Hematopoietic multipotent progenitor cell treated with erythropoietin and hydrocortisone succinate and interleukin-3 and kit ligand, for 4 days (in vitro differentiated cells): ENCODE data around the gene MLLT6.

Experiments used
- DNase-seq: peaks from one replicate; pipeline ENCODE4 v3.0.0-alpha.2; 2015

MLLT6 gene

DNA sequence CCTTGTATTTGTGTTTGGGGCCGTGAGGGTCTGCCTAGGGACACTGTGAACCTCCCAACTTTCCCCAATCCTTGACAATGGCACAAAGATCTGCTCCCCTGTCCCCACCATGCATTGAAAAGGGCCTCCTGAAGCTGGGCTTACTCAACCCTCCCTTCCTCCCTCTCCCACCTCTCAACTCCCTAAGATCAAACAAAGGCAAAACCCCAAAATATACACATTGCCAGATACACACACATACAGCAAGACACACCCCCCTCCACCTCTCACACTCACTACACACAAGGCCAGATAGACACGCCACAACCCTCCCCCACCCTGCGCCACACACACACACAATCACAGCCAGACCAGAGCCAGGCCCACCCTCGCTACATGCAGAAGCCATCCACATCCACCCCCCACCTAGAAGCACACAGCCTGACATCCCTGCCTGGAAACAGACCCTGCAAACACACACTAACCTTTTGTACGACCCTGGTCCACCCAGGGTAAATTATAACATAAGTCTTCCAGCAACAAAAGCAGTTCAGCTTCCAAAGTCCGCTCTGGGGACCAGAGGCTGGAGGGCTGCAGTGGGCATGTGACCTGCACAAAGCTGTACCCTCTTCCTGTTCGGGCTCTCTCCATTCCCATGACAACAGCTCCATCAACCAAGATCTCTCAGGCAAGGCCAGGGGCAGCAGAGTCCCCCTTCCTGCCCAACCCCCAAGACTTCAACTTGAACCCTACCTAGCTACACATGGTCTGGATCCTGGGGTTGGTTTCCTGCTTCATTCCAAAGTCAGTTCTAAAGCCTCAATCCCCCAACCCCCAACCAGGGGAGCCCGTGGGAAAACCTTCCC, 41.2 kb downstream of the MLLT6 start:
- DNase-seq = no peak

DNA sequence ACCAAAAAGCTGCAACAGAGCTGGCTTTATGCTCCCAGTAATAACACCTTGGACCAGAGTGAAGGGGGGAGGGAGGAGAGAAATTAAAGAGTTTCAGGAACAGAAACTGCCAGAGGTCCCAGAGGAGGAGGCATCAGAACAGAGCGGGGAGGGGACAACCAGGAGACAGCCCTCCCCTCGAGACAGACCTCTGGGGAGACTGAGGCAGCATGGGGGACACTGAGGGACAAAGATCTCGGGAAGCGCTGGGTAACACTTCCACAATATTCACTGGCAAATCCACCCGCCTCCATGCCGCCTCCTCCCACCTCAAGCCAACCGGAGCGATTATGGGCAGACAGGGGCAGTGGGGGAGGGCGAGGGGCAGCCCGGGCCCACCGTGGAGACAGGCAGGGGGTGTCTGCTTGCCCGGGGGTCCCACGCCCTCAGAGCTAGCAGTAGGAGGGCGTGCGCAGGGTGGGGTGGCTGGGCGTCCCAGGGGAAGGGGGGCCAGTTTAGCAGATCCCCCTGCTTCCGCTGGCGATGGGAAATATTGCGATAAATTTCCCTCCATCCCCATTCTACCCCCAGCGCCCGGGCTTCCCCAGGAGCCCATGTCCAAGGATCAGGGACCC, 41.9 kb downstream of the MLLT6 start:
- DNase-seq = no peak

DNA sequence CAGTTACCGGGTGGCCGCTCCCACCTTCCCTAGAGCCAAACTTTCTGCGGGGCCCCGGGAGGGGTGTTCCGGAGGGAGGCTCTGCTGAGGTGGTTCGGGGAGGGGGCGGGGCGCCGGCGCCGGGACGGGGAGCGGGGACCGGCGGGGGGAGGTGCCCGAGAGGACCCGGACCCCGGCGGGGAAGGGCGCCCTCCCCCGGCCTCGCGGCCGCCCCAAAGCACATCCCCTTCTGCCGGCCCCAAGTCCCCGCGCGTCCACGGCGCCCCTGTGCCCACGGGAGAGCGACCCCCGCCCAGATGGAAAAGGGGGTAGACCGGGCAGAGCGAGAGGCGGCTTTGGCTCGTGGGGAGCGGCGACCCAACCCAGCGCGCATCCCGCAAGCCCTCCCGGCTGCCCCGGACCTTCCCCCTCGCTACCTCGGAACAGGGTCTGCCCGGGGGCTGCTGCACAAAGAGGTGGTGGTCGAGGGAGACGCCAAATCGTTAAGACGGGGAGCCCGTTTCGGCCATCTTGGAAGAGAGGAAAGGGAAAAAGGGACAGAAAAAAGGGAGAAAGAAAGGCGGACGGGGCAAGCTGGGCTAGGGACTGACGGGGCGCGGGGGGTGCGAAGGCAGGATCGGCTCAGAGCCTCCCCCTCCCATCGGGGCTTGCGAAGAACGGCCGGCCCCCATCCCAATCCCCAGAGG, 42.5 kb downstream of the MLLT6 start:
- DNase-seq = no peak

DNA sequence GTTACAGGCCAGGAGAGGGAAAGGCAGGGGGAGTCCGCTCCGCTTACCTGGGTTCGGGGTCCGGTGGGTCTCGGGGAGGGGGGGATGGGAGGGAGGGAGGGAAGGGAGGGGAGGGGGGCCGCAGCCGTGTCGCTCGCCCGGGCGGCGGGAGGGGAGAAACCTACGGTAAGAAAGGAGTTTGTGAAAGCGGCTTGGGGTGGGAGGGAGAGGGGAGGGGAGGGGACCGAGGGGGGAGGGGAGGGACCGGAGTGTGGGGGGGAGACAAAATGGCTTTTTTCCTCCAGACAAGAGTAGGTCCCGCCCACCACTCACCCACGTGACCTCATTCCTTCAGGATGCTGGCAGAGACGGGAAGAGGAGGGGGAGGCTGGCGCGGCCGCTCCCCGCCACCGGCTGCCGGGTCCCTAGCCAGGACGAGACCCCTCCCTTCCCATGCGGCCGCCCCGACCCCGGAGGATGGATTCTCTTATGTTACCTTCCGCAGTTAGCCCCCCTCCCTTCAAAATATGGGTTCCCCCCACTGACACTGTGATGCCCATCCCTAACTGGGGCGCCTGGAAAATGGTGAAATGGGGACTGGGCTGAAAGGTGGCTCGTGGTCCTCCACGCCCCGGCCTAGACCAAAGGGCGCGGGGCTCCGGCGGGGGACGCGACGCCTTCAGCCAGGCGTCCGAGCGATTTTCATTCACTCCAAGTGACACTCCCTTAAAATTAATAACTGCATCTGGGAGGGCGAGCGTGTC, 43.2 kb downstream of the MLLT6 start, which contains the start of gene PCGF2:
Gene PCGF2 (minus strand): TSS at position 188 of the 743 bp plus-strand sequence. CDS start 7,934 bp downstream, outside the sequence.
- no peak for DNase-seq

DNA sequence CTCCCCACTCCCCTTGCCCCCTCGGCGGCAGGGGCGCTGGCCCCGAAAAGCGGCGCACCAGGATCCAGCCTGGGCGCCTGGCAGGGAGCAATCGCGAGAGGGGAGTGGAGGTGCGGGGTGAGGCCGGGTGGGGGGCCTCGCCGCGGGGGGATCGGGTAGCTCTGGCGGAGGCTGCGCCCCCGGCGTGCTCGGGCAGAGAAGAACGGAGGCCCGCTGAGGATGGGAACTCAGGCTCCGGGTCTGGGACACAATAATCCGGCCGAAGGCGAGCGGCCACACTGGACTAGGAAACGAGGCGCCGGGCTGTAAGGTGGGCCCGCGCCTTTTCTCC, 43.8 kb downstream of the MLLT6 start:
- DNase-seq = no peak

DNA sequence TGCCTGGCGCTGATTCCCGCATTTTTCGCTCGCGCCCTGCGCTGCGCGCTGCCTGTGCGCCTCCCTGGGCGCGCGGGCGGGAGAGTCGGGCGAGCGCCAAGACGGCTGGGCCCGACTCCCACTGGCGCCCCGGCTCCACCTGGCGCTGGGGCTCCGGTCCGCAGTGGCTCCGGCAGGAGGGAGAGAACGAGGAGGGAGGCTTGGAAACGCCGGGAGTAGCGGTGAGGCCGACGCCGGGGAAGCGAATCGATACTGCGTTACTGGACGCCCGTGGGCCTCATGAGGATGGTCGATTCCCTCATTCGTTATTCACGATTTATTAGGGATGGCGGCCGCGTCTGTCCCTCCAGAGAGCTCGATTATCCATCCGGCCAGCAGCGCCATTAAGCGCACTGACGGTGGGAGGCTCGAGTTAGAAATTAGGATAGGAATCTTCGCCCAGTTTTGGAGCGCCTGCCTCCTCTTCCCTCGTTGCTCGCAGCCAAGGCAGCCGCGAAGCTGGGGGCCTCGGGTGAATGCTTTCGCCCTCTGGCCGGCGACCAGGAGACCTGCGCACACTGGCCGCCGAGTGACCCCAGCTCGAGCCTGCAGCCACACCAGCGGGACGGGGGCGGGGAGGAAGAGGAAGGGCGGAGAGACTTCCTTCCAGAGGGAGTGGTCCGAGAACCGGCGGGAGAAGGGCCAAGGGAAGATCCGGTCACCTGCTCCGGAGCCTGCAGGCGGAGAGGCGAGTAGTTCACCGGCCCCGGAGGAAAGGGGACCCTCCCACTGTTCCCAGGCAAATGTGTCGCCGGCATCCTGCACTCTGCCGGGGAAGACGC, 44.4 kb downstream of the MLLT6 start:
- peak; percentile 34 for DNase-seq

DNA sequence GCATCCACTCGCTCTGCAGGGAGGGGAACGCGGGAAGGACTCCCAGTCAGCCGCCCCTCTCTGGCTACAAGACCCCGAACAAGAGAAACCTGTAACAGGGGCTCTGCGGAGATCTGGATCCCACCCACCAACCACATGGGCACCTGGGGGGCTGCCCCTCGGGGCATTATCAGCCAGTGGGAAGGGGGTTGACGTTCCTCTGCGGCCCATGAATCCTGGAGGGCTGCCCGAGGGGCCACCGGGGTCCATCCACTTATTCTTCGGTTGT, 44.9 kb downstream of the MLLT6 start:
- DNase-seq = no peak

DNA sequence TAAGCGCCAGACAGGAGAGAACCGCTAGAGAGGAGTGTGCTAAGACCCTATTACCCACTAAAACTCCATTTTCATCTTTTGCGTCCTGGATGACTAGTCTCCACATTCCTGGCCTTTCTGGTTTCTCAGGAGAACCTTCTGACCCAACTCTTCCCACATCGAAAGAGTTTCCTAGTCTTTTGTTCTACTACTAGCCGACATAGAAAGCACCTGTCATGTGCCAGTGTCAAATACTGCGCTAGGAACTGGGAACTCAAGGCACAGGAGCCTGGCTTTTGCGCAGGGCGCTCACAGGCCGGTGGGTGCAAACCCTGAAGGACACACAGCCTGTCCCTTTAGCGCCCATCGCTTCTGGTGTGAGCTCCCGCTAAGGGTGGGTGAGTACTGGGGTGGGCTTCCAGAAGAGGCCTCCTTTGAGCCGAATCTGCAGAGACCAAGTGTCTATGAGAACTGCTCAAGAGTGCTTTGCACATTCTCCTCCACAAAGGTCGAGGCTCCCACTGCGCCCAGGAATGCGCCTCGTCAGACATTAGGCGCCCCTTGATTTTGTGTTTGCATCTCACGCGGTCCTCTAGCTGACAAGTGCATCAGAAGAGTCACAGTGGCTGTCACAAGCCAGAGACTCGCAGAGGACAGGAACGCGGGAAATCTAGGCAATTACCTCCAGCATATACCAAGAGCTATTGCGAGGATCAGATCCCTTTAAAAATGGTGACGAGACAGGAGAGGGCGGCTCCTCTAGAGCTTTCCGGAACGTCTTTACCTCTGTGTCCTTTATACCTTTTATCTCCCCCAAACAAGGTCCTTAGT, 45.4 kb downstream of the MLLT6 start:
- peak; percentile 43 for DNase-seq

DNA sequence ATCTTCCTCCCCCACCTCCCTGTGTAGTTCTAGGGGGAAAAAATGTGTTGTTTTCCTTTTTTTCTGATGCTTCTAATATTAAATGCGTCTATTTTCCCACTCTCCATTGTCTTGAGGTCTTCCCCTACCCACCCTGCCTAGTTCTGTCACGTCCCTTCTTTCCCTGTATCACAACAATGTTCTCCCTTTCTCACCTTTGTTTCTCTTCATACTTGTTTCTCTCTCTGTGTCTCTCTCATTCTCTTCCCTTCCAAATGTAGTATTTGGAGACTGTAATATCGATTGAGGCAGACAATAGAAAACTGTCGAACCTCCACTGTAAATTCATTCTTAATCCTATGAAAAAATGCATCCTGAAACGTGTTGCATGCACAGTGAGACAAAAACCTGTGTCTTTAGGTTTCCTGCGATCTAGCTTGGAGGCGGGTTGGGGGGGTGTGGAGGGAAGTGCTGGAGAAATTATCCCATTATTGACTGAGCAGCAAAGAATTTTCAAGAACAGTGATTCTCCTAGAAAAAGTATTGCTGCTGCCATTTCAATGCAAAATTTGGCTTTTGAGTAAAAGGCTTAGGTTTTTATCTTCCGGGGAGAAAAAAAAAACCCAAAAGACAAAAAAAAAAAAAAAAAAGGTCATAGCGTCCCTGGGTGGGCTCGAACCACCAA, 46.2 kb downstream of the MLLT6 start:
- no peak for DNase-seq

DNA sequence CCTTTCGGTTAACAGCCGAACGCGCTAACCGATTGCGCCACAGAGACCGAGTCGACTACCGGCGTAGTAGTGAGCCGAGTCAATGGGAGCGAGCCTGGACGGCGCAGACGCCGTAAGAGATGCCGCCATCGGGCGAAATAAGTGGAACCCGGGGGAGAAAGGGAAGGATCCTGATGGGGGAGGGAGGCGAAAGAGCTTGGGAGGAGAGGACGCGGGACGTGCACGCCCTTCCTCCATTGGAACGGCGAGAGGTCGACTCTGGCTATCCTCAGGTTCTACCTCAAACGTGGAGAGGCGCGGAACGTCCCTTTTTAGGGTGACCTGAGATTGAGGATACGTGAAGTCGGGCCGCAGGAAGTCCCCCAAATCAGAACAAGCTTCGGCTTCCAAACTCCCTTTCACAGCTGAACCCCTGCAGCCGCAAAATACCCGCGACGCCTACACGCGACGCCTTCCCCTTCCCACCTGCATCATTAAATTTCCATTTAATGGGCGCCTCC, 46.8 kb downstream of the MLLT6 start:
- peak; percentile 91 for DNase-seq

DNA sequence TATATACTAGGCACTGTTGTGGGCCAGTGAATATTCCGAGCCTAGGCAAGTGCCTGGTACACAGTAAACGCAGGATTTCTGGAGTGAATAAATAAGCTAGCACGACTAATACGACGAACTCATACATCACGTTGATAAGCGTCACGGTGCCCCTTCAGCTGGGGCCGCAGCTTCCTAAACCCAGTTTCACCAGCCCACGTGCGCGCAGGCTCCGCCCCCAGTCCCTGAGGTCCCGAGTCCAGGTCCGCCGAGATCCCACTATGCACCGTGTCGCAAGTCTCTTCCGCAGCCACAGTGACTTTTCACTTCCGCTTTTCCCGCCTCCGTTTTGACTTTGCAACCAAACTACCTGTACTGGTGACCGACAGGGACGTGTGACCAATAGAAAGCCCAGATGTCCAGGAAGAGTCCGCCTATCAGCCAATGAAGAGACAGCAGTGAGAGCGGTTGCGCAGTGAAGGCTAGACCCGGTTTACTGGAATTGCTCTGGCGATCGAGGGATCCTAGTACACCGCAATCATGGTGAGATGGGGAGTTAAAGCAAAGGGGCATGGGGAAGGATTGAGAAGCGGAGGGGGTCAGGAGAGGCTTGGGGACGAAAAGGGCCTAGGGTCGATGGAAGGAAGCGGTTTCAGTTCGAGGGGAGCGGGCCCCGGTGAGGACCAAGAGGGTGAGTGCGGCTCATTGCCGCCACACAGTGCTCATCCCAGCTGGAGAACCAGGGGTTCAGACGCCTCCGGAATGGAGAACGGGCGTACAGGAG, 47.4 kb downstream of the MLLT6 start, which contains the start of gene PSMB3:
Gene PSMB3 (plus strand): TSS at position 434 of the 763 bp plus-strand sequence. CDS start 86 bp downstream, at position 520.
- DNase-seq = peak; percentile 100

DNA sequence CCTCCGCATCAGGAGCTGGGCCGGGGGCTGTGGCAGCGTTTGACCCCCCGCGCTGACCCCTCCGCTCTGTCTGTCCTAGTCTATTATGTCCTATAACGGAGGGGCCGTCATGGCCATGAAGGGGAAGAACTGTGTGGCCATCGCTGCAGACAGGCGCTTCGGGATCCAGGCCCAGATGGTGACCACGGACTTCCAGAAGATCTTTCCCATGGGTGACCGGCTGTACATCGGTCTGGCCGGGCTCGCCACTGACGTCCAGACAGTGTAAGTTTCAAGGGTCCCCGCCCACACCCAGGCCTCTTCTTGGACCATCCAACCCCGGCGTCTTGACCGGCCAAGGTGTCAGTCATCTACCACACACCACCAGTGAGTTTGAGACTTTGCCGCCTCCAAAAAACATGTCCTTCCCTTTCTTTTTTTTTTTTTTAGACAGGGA, 48.0 kb downstream of the MLLT6 start:
- DNase-seq = no peak

DNA sequence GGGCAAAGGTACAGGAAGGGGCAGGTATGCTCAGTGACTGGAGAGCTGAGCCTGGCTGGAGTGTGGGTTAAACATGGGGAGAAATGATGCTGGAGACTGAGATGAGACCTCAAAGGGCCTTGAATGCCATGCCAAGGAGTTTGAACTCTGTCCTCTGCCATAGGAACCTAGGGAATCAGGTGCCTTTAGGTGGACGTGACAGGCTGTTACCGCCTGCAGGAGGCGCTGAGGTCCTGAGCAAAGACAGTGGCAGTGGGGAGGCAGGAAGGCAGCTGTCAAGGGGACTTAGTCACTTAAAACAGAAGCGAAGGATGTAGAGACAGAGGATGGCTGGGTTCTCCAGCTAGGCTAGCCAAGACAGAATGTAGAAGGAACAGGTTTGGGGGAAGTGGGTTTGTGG, 56.5 kb downstream of the MLLT6 start:
- peak; percentile 64 for DNase-seq

DNA sequence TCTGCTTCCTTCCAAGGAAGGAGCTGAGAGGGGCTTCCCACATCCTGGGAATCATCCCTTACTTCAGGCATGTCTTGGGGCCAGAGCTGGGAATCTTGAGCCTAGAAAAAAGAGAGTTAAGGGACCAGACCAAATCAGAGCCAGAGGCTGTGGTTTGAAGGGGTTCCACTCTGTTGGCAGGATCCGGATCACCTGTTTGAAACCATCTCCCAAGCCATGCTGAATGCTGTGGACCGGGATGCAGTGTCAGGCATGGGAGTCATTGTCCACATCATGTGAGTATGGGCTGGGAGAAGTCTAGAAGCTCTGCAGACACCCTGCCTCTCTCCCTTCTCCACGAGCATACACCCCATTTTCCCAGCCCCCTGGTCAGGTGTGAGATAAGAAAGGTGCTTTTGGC, 57.2 kb downstream of the MLLT6 start:
- DNase-seq = no peak

DNA sequence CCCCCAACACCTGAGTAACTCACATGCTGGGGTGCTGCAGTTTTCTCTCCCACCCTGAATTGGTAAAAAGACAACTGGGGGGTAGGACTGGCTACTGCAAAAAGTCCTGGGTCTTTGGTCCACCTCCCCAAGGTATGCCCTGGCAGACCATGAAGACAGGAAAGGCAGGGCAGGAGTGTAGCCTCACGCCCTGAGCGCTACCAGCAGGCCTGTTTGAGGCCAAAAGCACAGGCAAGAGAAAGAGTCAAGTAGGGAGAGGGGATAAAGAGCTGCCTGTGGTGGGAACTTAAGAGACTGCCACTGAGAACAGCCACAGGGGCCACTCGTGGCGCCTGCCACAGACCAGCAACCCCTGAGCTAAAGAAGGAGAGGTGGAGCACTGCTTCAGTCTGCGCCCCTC, 61.3 kb downstream of the MLLT6 start:
- no peak for DNase-seq

DNA sequence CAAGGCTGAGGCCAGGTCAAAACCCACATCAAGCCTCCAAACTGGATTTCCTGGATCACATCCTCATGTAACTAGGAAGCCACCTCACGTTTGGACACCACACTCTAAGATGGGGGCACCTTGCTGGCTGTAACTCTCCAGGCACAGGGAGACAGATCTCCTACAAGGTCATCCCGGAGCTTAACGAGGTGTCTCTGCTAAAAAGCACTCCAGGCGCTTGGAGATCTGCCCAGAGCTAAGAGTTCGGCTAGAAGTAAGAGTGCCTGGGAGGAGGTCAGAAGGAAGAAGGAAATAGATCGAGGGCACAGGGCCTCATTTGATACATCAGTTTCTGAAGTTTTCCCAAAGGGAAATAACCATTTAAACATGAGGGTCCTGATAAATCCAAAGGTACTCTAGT, 63.3 kb downstream of the MLLT6 start:
- DNase-seq = no peak

DNA sequence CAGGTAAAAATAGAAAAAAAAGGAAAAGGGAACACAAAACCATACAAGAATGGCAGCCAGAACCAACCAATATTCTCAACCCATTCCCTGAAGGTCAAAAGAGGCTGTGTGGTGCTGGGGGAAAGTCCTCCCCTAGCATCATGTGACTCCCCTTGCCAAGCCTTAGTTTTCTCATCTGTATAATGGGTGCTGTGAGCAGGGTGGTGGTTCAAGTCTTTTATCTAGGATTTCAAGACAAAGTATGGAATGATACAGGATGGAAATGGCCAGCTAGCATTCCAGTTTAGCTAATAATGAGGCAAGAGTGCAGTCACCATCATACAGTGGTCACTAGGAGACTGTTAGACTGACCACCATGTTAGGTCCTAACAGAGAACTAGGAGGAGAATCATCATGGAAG, 68.2 kb downstream of the MLLT6 start:
- DNase-seq = no peak

DNA sequence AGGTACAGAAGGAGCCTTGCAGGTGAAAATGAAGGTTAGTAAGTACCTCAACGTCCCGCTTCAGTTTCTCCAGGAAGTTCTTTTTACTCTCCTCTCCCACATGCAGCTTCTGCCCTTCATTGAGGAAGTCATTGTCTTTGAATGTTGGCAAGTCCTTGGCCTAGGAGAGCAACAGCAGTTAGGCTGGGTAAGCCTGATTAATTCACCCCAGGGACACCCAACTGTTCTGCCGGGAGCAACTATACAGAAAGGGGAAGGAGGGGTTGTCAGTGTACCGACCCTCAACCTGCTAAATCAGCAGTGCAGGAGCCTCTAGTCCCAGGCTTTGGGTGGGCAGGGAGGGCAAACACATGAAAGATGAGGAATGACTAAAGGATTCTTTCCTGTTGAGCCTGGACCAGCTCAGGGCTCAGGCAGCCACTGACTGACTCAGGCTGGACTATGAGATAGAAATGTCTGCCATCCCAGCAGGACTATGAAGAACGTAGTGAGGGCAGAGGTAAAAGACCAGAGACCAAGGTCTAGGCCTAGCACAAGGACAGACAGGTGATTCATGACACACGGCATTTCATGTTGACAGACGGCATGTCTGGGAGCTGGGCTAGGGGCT, 72.7 kb downstream of the MLLT6 start:
- DNase-seq = no peak
